ENCODE data around the gene POLRMT. TPM values are rescaled to one million over a fixed set of nuclear protein-coding genes. Genes with fewer than 3 reads are reported as not detected.

Gene POLRMT
- polyA plus RNA-seq, 1 experiment = 38.6 TPM

GRCh38 chr19:643736-644135, 10.4 kb upstream of the POLRMT start:
- TF ChIP-seq CTCF (IDR thresholded peaks at IDR 0.05; ENCODE audit: insufficient read depth, low read depth, low read length) = no peak
- Histone ChIP-seq H3K27me3 (ENCODE audit: control insufficient read depth, insufficient read depth, low read length) (no peaks in the 10 kb centered on the region), H3K36me3 (ENCODE audit: control insufficient read depth, insufficient read depth, low read length) (peaks cover 19% of the 10 kb centered on the region), H3K4me3 (ENCODE audit: low read depth, low read length) (no peak overlapping the region)
- CTCF ChIA-PET = no interaction called here
- POLR2A ChIA-PET = no interaction called here
- no peak for DNase-seq (ENCODE audit: low read depth)

- no peak for DNase-seq (ENCODE audit: low read depth)
- Histone ChIP-seq H3K4me3 (ENCODE audit: low read depth, low read length) (no peak overlapping the region), H3K36me3 (ENCODE audit: control insufficient read depth, insufficient read depth, low read length) (peaks cover 16% of the 10 kb centered on the region), H3K27me3 (ENCODE audit: control insufficient read depth, insufficient read depth, low read length) (no peaks in the 10 kb centered on the region)
- ChIA-PET CTCF (interaction anchor here (0.7 kb wide), 1 partner anchor 33 kb away, joined by 4 read pairs; no protein-coding TSS in a partner anchor), POLR2A (no interaction called here)
- no peak for TF ChIP-seq CTCF (IDR thresholded peaks at IDR 0.05; ENCODE audit: insufficient read depth, low read depth, low read length)
Measured at GRCh38 chr19:642767-643727, 9.7 kb upstream of the POLRMT start.

- no peaks in the 10 kb centered on the region for H3K27me3 ChIP-seq (ENCODE audit: control insufficient read depth, insufficient read depth, low read length)
- H3K36me3 ChIP-seq (ENCODE audit: control insufficient read depth, insufficient read depth, low read length) = peaks cover 6% of the 10 kb centered on the region
- no peak overlapping the region for H3K4me3 ChIP-seq (ENCODE audit: low read depth, low read length)
- no peak for TF ChIP-seq CTCF (IDR thresholded peaks at IDR 0.05; ENCODE audit: insufficient read depth, low read depth, low read length)
- DNase-seq (ENCODE audit: low read depth) = no peak
- ChIA-PET CTCF (no interaction called here), POLR2A (no interaction called here)
Measured at GRCh38 chr19:641702-642101, 8.4 kb upstream of the POLRMT start.

GRCh38 chr19:640606-641189, 7.4 kb upstream of the POLRMT start:
- ChIA-PET POLR2A (no interaction called here), CTCF (no interaction called here)
- H3K36me3 ChIP-seq (ENCODE audit: control insufficient read depth, insufficient read depth, low read length) = peaks cover 2% of the 10 kb centered on the region
- H3K4me3 ChIP-seq (ENCODE audit: low read depth, low read length) = no peak overlapping the region
- TF ChIP-seq CTCF (IDR thresholded peaks at IDR 0.05; ENCODE audit: insufficient read depth, low read depth, low read length) = no peak
- no peak for DNase-seq (ENCODE audit: low read depth)
- H3K27me3 ChIP-seq (ENCODE audit: control insufficient read depth, insufficient read depth, low read length) = no peaks in the 10 kb centered on the region

- H3K4me3 ChIP-seq (ENCODE audit: low read depth, low read length) = peak overlapping the region; percentile 32
- CTCF ChIA-PET = no interaction called here
Measured at GRCh38 chr19:640161-640558, 6.8 kb upstream of the POLRMT start.

More at GRCh38 chr19:640161-640558, 6.8 kb upstream of the POLRMT start:
- TF ChIP-seq CTCF (IDR thresholded peaks at IDR 0.05; ENCODE audit: insufficient read depth, low read depth, low read length) = no peak
- POLR2A ChIA-PET = no interaction called here
- Histone ChIP-seq H3K27me3 (ENCODE audit: control insufficient read depth, insufficient read depth, low read length) (no peaks in the 10 kb centered on the region), H3K36me3 (ENCODE audit: control insufficient read depth, insufficient read depth, low read length) (peaks cover 2% of the 10 kb centered on the region; the same call in 1 of the 2 replicates)
- DNase-seq (ENCODE audit: low read depth) = no peak

Measured in BJ (cell line).